ENCODE measurements around the gene WASHC1. TPM values are rescaled to one million over a fixed set of nuclear protein-coding genes. Genes with fewer than 3 reads are reported as not detected.
"Not testable (repeated sequence)": the region's sequence is repeated elsewhere in the genome, so short reads cannot be mapped to it uniquely, and the experiment has no call there.

WASHC1 gene, protein sequence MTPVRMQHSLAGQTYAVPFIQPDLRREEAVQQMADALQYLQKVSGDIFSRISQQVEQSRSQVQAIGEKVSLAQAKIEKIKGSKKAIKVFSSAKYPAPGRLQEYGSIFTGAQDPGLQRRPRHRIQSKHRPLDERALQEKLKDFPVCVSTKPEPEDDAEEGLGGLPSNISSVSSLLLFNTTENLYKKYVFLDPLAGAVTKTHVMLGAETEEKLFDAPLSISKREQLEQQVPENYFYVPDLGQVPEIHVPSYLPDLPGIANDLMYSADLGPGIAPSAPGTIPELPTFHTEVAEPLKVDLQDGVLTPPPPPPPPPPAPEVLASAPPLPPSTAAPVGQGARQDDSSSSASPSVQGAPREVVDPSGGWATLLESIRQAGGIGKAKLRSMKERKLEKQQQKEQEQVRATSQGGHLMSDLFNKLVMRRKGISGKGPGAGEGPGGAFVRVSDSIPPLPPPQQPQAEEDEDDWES
- total RNA-seq = 10 to 100 TPM in 3 of 10 donors, 1 to 10 TPM in 7; 6.0 to 14.2 (median 8.3) TPM
- 10 to 100 TPM; 11.8 to 18.8 TPM for polyA plus RNA-seq
- long read RNA-seq, donor 1, partial matches to known transcripts = 2 of 6 reads
- long read RNA-seq, donor 1, other reads (novel, unspliced or antisense) = 4 of 6 reads
- long read RNA-seq, donor 2, partial matches to known transcripts = 0 of 5 reads
- long read RNA-seq, donor 2, other reads (novel, unspliced or antisense) = 5 of 5 reads
- long read RNA-seq, donor 3, partial matches to known transcripts = 0 of 6 reads
- long read RNA-seq, donor 3, other reads (novel, unspliced or antisense) = 6 of 6 reads

DNA sequence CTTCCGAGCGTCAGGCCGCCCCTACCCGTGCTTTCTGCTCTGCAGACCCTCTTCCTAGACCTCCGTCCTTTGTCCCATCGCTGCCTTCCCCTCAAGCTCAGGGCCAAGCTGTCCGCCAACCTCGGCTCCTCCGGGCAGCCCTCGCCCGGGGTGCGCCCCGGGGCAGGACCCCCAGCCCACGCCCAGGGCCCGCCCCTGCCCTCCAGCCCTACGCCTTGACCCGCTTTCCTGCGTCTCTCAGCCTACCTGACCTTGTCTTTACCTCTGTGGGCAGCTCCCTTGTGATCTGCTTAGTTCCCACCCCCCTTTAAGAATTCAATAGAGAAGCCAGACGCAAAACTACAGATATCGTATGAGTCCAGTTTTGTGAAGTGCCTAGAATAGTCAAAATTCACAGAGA lies at the start of gene WASHC1:
TSS of gene WASHC1 (minus strand) at position 101 of the 400 bp plus-strand sequence. CDS start 4,457 bp downstream, outside the sequence.
- ATAC-seq; H3K27me3 ChIP-seq; H3K9me3 ChIP-seq; DNase-seq; H3K4me1 ChIP-seq; H3K36me3 ChIP-seq; intact Hi-C loops (cut with DNase I): not testable (repeated sequence)
- Histone ChIP-seq H3K4me3 (peak within 1 kb of the TSS in 8 of 10 donors; percentile 17 to 50 (median 41)), H3K27ac (peak within 1 kb of the TSS in 1 of 10 donors; percentile 50)
- 0% methylated on average over 2 of the region's 20 CpGs; no CpG with 5 or more reads in 1 of the 2 donors for WGBS, 2 donors

DNA sequence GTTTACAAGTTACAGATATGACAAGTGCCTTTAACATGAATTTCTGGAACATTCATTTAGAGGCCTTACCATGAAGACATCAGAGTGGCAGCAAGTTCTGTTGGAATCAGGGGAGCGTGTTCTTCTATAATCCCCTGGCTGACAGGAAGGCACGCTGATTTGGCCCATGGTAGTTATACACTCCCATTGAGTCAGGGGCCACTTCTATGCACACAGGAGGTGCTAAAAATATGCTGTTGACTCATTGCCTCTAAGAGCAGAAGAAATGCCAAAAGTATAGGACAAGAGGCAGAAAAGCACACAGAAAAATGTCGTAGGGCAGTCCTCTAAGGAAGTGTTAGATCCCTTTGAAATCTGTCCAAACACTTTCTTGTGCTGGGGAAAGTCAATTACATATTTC lies 49.1 kb upstream of the WASHC1 start:
- WGBS, 2 donors = 55 to 73% methylated on average over 3 of the region's 3 CpGs
- not testable (repeated sequence) for H3K4me3 ChIP-seq
- ATAC-seq = peak in 2 of 8 donors; percentile 56 to 76

DNA sequence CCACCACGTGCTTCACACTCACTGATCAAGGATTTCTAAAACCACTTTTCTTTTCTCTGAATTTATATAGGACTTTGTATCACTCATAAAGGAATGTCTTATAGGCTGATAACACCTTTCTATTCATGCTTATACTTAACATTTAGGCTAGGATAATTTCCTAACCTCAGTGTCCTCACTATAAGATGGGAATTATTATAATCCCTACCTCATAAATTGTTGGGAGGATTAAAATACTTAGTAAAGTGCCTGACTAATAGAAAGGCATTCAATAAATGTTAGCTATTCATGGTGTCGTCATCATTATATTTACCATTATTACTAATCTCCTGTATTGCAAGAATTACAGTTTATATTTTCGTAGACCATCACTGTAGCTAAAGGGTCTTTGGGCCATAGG lies 47.1 kb upstream of the WASHC1 start:
- DNase-seq; intact Hi-C loops (cut with DNase I); H3K36me3 ChIP-seq; H3K4me1 ChIP-seq; H3K4me3 ChIP-seq; ATAC-seq; H3K27ac ChIP-seq; H3K9me3 ChIP-seq: not testable (repeated sequence)
- H3K27me3 ChIP-seq = peaks cover 0 to 14% (median 5%) of the 10 kb centered on the region in 7 donors
- WGBS, 2 donors = 79 to 84% methylated on average over 3 of the region's 3 CpGs

More for the DNA sequence above, 49.1 kb upstream of the WASHC1 start:
- H3K36me3 ChIP-seq; H3K27me3 ChIP-seq; DNase-seq; intact Hi-C loops (cut with DNase I); H3K27ac ChIP-seq; H3K9me3 ChIP-seq; H3K4me1 ChIP-seq: not testable (repeated sequence)

DNA sequence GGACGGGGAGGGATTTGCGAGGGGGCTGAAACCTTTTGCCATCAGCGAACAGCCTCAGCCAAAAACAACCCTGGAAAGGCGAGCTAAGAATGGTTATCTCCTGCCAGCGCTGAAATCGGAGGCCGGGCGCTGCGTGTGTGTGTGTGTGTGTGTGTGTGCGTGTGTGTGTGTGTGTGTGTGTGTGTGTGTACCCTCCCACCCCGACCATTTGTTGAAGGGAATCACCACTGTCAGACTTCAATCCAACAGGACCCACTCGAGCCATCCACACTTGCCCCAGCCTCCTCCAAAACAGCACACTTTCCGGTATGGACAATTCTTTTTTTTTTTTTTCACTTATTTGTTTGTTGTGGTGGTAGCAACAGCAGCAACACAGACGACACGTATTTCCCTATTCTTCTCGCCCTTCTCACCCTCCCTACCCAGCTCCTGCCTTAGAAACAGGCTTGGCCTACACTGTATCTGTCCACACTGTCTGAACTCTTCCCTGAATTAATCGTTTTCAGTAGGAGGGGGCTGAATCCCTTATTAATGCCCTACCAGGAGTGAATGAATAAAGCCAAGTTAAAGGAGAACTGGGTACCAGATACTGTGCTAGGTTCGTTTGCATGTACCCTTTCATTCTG lies 44.8 kb upstream of the WASHC1 start:
- DNase-seq = peak in 1 of 2 donors; percentile 18

DNA sequence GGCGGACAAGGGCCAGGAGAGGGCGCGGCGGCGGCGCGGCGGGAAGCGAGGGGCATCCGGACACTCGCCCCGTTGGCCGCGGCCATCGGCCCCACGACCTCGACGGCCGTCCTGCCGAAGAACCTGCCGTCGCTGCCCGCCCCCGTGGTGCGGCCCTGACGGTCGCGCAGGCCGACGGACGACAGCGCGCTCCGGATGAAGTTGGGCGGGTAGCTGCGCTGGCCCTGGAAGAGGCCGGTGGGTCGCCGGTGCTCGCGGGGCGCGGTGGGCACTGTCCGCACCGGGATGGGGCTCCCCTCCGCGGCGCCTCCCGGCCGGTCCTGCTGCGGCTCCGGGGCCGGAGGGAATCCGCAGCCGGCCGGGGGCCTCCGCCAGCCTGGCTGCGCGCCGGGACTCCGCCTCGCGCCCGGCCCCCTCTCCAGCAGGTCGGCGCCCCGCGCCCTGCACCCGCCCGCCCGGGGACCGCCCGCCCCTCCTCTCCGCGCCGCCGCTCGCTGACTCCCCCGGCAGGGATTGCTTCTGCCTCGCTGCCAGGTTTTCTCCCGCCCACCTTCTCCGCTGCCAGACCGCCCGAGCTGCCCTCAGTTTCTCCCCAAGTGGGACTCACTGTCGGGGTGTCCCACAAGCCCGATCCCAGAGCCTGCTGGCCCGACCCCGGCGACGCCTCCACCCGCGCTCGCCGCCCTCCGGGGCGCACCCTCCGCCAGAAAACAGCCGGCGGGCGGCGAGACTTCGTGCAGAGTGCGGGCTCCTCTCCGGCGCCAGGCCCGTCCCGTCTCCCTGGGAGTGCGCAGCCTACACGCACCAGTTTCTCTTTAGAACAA lies 44.0 kb upstream of the WASHC1 start:
- H3K36me3 ChIP-seq; H3K9me3 ChIP-seq; intact Hi-C loops (cut with DNase I); H3K4me1 ChIP-seq: not testable (repeated sequence)
- DNase-seq (peak; percentile 8 to 46), ATAC-seq (peak; percentile 42 to 76 (median 61))
- Histone ChIP-seq H3K27me3 (peaks cover 0 to 14% (median 5%) of the 10 kb centered on the region in 7 donors), H3K27ac (peak overlapping the region in 7 of 10 donors; percentile 50 to 78 (median 64)), H3K4me3 (peak overlapping the region in 9 of 10 donors; percentile 39 to 62 (median 51))
- 1% methylated on average over 57 to 109 of the region's 109 CpGs for WGBS, 2 donors

More for the DNA sequence above, 44.8 kb upstream of the WASHC1 start:
- H3K27me3 ChIP-seq = peaks cover 0 to 14% (median 5%) of the 10 kb centered on the region in 7 donors
- intact Hi-C loops (cut with DNase I); H3K9me3 ChIP-seq; H3K36me3 ChIP-seq; H3K4me1 ChIP-seq: not testable (repeated sequence)
- peak overlapping the region in 9 of 10 donors; percentile 39 to 62 (median 51) for H3K4me3 ChIP-seq
- peak overlapping the region in 7 of 10 donors; percentile 50 to 78 (median 64) for H3K27ac ChIP-seq
- 11 to 12% methylated on average over 16 to 18 of the region's 18 CpGs for WGBS, 2 donors
- ATAC-seq = peak; percentile 3 to 68 (median 26)

DNA sequence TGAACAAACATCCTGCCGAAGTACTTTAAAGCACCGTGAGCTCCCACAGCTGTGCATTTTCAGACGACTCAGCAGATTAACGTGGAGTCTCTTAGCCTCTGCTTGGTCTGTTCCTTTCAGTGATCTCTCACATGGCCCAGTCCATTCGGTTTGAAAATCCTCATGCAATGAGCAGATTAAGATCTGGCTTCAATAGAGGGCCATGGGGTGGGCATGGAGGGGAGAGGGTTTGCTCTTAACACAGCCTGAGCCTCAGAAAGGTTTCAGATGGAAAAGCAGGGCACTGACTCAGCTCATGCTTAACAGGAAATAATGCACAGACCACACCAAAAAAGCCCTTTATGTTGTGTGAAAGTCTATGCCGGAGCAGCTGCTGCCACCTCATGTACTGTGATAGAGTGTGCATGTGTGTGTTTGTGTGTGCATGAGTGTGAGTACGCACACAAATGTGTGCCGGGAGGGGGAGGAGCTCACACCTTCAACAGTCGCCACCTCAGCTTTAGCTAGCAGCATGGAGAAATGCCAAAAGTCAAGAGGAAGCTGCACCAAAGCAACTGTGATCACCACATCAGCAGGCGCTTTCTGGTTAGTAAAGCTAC lies 33.9 kb upstream of the WASHC1 start:
- ATAC-seq = peak in 7 of 8 donors; percentile 33 to 74 (median 57)
- H3K36me3 ChIP-seq; H3K4me1 ChIP-seq; H3K9me3 ChIP-seq; H3K27me3 ChIP-seq; intact Hi-C loops (cut with DNase I); DNase-seq; H3K27ac ChIP-seq; H3K4me3 ChIP-seq: not testable (repeated sequence)
- 12 to 15% methylated on average over 8 to 9 of the region's 10 CpGs for WGBS, 2 donors

DNA sequence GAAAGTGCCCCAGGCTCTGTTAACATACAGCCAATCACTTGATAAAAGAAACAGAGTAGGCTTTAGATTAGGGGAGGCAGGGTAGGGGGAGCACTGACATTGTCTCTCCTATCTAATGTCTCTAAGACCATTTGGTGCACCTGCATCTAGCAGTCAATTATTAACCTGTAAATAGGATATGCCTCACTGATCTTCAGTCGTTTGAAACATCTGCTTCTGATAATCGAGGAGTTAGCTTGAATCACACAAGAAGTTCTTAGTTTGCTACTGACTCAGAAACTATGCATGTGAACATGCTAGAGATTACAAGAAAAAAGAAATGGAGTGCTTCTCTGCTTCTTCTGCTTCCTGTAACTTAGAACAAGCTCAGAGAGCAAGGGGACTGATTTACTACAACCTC lies 23.4 kb upstream of the WASHC1 start:
- H3K4me1 ChIP-seq; intact Hi-C loops (cut with DNase I); H3K36me3 ChIP-seq; H3K27me3 ChIP-seq; H3K27ac ChIP-seq; H3K9me3 ChIP-seq; DNase-seq; ATAC-seq; H3K4me3 ChIP-seq: not testable (repeated sequence)
- 41 to 47% methylated on average over 2 of the region's 2 CpGs for WGBS, 2 donors

DNA sequence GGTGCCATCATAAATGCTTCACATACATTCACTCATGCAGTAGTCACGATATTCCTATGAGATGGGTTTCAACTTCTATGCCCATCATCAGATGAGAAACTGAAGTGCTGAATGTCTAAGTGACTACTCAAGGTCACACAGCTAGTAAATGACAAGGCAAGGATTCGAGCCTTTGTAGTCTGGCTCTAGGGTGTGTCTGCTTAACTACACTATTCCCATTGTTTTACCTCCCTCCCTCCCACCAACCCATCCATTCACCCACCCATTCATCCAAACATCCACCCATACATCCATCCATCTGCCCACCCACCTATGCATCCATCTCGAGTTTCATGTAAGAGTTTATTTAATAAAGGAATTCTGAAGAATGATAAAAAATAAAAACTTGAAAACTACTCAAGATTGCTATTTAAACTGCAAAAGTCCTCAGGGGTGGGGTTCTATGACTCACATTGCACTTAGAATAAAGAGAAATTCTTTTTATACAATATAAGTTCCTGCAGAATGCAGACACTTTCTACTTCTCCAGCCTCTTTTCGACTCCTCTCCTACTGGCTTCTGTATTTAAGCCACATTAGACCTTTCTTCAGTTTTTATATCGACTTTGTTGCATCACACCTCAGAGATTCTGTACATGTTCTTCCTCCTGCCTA lies 19.1 kb upstream of the WASHC1 start:
- H3K4me1 ChIP-seq; ATAC-seq; H3K27me3 ChIP-seq; H3K36me3 ChIP-seq; H3K9me3 ChIP-seq; H3K27ac ChIP-seq; intact Hi-C loops (cut with DNase I); H3K4me3 ChIP-seq; DNase-seq: not testable (repeated sequence)
- WGBS, 2 donors = 60 to 63% methylated on average over 5 of the region's 5 CpGs

DNA sequence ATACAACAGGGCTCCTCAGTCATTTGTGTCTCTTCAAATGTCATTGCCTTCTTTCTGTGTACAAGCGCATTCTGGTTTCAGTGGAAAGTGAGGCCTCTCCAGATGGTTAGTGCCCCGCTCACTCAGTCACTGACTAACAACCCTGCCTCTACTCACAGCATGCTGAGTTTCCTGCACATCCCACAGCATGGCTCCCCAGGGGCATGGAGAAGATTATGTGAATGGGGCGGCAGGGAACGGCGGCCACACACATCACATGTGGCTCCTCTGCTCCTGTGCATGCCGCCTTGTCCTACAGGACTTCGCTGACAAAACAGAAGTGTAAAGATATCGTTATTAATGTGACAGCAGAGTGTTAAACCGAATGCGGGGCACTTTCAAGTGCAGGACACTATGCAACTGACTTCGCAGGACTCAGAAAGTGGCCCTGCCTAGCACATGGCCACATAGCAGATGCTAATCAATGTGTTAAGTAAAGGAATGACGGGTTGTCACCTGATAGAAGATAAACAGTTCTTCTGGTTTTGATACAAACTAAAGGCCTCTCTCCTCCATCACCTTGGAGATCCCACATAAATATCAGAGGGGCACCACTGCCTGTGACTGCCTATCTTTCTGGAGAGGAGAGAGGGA lies 17.5 kb upstream of the WASHC1 start:
- DNase-seq; H3K4me3 ChIP-seq; intact Hi-C loops (cut with DNase I); H3K4me1 ChIP-seq; H3K36me3 ChIP-seq; H3K27me3 ChIP-seq; H3K27ac ChIP-seq; H3K9me3 ChIP-seq: not testable (repeated sequence)
- ATAC-seq = peak in 1 of 8 donors; percentile 41
- 68 to 72% methylated on average over 8 to 11 of the region's 12 CpGs for WGBS, 2 donors
